KOPT-K1 (cell line): ENCODE measurements around the gene PSKH1.
A peak's percentile ranks its signal among the peaks of the same experiment; 100 is the strongest.

Experiments
- H3K27ac ChIP-seq: fragments of 200-600 bp; sonication (generic); 2 replicates; pipeline ENCODE4 v1.5.1; 2016; ENCODE audit warnings: antibody characterized with exemption, mild to moderate bottlenecking, low read depth, low read length; ENCODE audit not compliant: poor library complexity, severe bottlenecking
- H3K36me3 ChIP-seq: fragments of 200-600 bp; sonication (generic); 2 replicates; pipeline ENCODE4 v1.5.1; 2017; ENCODE audit warnings: antibody characterized with exemption, mild to moderate bottlenecking, low read length, moderate library complexity; ENCODE audit not compliant: insufficient read depth
- H3K9me3 ChIP-seq: fragments of 200-600 bp; sonication (generic); 2 replicates; pipeline ENCODE4 v1.5.1; 2017; ENCODE audit warnings: antibody characterized with exemption, low read length, mild to moderate bottlenecking; ENCODE audit not compliant: insufficient read depth, poor library complexity, severe bottlenecking

The PSKH1 gene

GRCh38 chr16:67878232-67878631, 14.8 kb upstream of the PSKH1 start:
- no peaks in the 10 kb centered on the region for H3K9me3 ChIP-seq
- H3K36me3 ChIP-seq, result peaks cover 84% of the 10 kb centered on the region
- H3K27ac ChIP-seq, result no peak overlapping the region

- Histone ChIP-seq H3K36me3 (peaks cover 90% of the 10 kb centered on the region), H3K27ac (no peak overlapping the region), H3K9me3 (no peaks in the 10 kb centered on the region)
Observed at GRCh38 chr16:67878846-67879245, 14.2 kb upstream of the PSKH1 start.

- Histone ChIP-seq H3K36me3 (peaks cover 96% of the 10 kb centered on the region), H3K9me3 (no peaks in the 10 kb centered on the region), H3K27ac (no peak overlapping the region)
Observed at GRCh38 chr16:67879462-67879861, 13.6 kb upstream of the PSKH1 start.

- H3K27ac ChIP-seq, result no peak overlapping the region
- peaks cover 100% of the 10 kb centered on the region for H3K36me3 ChIP-seq
- H3K9me3 ChIP-seq, result no peaks in the 10 kb centered on the region
Observed at GRCh38 chr16:67879936-67880335, 13.1 kb upstream of the PSKH1 start.

DNA sequence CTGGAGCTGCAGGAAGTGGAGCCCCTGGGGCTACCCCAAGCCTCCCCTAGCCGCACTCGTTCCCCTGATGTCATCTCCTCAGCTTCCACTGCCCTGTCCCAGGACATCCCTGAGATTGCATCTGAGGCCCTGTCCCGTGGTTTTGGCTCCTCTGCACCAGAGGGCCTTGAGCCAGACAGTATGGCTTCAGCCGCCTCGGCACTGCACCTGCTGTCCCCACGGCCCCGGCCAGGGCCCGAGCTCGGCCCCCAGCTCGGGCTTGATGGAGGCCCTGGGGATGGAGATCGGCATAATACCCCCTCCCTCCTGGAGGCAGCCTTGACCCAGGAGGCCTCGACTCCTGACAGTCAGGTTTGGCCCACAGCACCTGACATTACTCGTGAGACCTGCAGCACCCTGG, 12.5 kb upstream of the PSKH1 start:
- no peaks in the 10 kb centered on the region for H3K9me3 ChIP-seq
- H3K36me3 ChIP-seq, result peaks cover 100% of the 10 kb centered on the region
- no peak overlapping the region for H3K27ac ChIP-seq

DNA sequence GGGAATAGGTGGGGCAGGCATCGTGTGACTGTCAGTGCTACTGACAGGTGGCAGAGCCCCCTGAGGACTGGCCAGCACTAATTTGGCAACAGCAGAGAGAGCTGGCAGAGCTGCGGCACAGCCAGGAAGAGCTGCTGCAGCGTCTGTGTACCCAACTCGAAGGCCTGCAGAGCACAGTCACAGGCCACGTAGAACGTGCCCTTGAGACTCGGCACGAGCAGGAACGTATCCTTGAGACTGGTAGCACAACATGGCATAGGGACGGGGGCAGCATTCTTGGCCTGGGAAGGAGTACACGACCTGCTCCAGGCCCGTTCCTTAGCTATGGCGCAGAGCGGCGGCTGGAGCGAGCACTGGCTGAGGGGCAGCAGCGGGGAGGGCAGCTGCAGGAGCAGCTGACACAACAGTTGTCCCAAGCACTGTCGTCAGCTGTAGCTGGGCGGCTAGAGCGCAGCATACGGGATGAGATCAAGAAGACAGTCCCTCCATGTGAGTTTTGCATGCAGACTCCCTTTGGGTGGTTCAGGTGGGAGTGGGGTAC, 11.4 kb upstream of the PSKH1 start:
- Histone ChIP-seq H3K36me3 (peaks cover 100% of the 10 kb centered on the region), H3K27ac (no peak overlapping the region), H3K9me3 (no peaks in the 10 kb centered on the region)

DNA sequence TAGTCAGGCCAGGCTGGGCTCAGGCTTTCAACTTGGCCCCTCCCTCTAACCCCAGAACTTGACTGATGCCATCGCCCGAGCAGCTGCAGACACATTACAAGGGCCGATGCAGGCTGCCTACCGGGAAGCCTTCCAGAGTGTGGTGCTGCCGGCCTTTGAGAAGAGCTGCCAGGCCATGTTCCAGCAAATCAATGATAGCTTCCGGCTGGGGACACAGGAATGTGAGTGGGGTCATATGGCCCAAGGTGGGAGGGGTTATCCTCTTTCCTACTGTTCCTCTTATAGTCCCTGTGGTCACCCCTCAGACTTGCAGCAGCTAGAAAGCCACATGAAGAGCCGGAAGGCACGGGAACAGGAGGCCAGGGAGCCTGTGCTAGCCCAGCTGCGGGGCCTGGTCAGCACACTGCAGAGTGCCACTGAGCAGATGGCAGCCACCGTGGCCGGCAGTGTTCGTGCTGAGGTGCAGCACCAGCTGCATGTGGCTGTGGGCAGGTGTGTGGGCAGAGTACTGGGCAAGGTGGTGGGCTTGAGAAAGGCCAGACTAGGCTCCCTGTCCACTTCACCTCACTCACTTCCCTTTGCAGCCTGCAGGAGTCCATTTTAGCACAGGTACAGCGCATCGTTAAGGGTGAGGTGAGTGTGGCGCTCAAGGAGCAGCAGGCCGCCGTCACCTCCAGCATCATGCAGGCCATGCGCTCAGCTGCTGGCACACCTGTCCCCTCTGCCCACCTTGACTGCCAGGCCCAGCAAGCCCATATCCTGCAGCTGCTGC, 10.5 kb upstream of the PSKH1 start:
- Histone ChIP-seq H3K36me3 (peaks cover 96% of the 10 kb centered on the region), H3K9me3 (no peaks in the 10 kb centered on the region), H3K27ac (no peak overlapping the region)

- Histone ChIP-seq H3K27ac (no peak overlapping the region), H3K36me3 (peaks cover 88% of the 10 kb centered on the region), H3K9me3 (no peaks in the 10 kb centered on the region)
Observed at GRCh38 chr16:67883146-67883871, 9.7 kb upstream of the PSKH1 start.

GRCh38 chr16:67883872-67884261, 9.2 kb upstream of the PSKH1 start:
- Histone ChIP-seq H3K36me3 (peaks cover 83% of the 10 kb centered on the region), H3K27ac (no peak overlapping the region), H3K9me3 (no peaks in the 10 kb centered on the region)

DNA sequence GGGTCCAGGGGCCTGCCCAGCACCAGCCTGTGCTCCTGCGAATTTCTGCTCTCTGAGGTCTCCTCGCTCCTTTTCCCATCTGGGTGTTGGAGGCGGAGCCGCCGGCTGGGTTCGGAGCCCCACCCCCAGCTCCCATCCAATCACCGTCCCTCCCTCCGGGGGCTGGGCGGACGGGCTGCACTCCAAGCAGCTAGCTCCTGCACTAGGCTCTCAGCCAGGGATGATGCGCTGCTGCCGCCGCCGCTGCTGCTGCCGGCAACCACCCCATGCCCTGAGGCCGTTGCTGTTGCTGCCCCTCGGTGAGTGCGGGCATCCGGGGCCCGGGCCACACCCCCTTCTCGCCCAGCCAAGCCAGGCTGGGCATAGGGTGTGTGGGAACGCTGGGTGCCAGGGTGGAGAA, 8.4 kb upstream of the PSKH1 start, which contains the start of gene NRN1L:
Gene NRN1L (plus strand): TSS at position 202 of the 400 bp plus-strand sequence. CDS start 19 bp downstream, at position 221.
- Histone ChIP-seq H3K27ac (no peak within 1 kb of the TSS), H3K9me3 (no peaks in the 10 kb centered on the region), H3K36me3 (peaks cover 74% of the 10 kb centered on the region)

DNA sequence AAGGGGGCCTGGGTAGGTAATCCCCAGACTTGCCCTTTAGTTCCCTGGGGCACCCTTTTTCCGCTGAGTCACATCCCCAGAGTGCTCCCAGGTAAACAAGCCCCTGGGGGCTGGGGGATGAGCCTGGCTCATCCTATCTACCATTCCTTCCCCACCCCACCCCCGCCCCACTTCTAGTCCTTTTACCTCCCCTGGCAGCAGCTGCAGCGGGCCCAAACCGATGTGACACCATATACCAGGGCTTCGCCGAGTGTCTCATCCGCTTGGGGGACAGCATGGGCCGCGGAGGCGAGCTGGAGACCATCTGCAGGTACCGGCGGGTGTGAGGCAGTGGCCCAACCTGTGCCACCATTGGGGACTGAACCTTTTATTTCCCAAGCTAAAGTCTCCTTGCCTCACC, 7.5 kb upstream of the PSKH1 start:
- Histone ChIP-seq H3K36me3 (peaks cover 66% of the 10 kb centered on the region), H3K27ac (no peak overlapping the region), H3K9me3 (no peaks in the 10 kb centered on the region)

- Histone ChIP-seq H3K36me3 (peaks cover 62% of the 10 kb centered on the region), H3K27ac (no peak overlapping the region)
Observed at GRCh38 chr16:67885976-67886375, 7.1 kb upstream of the PSKH1 start.

GRCh38 chr16:67886387-67886786, 6.7 kb upstream of the PSKH1 start:
- no peak overlapping the region for H3K27ac ChIP-seq
- H3K36me3 ChIP-seq, result peaks cover 57% of the 10 kb centered on the region
- H3K9me3 ChIP-seq, result no peaks in the 10 kb centered on the region

More at GRCh38 chr16:67885976-67886375, 7.1 kb upstream of the PSKH1 start:
- H3K9me3 ChIP-seq, result no peaks in the 10 kb centered on the region

DNA sequence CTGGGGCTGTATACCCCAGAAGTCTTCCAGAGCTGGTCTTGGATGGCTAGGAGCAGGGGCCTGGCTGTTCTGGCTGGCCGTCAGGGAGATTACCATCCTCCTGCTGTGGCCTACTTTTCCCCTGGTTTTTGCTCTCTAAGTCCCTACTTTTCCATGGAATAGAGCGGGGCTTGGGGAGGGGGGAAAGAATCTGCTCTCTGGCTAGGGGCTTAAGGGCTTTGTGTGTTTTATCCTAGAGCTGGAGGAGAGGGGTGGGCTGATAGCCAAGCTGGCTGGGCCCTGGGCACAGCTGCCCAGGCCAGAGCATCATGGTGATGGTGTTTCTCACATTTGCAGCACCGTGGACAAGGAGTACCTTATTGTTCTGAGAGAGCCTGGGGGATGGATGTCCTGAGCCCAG, 4.7 kb upstream of the PSKH1 start:
- Histone ChIP-seq H3K9me3 (no peaks in the 10 kb centered on the region), H3K27ac (no peak overlapping the region), H3K36me3 (peaks cover 38% of the 10 kb centered on the region)

DNA sequence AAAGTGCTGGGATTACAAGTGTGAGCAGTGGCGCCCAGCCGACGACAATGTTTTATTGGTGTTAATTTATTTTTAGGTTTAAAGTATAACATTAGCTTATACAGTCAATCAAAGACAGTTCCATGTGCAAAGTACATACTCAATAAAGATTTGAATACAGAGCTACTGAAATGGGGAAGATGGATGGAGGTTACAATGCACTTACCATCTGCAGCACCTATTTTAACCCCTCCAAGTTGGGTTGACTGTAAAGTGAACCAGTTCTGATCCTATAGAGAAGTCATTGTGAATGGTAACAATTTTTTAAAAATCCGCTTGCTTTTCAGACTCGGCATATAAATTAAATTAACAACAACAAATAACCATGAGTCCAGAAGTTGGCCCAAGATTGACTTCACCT, 679 bp upstream of the PSKH1 start:
- H3K27ac ChIP-seq, result peak overlapping the region; percentile 79
- no peaks in the 10 kb centered on the region for H3K9me3 ChIP-seq
- 0 out of 2 replicates have a peak, but pooled peaks cover 2% of the 10 kb centered on the region for H3K36me3 ChIP-seq
